Measurements from ENCODE around the gene MNX1. TPM values are rescaled to one million over a fixed set of nuclear protein-coding genes. Genes with fewer than 3 reads are reported as not detected.
A peak's percentile ranks its signal among the peaks of the same experiment; 100 is the strongest.

The MNX1 gene
- total RNA-seq, 4 donors from 2014 or later, result 11.7 to 23.2 (median 13.1) TPM

DNA sequence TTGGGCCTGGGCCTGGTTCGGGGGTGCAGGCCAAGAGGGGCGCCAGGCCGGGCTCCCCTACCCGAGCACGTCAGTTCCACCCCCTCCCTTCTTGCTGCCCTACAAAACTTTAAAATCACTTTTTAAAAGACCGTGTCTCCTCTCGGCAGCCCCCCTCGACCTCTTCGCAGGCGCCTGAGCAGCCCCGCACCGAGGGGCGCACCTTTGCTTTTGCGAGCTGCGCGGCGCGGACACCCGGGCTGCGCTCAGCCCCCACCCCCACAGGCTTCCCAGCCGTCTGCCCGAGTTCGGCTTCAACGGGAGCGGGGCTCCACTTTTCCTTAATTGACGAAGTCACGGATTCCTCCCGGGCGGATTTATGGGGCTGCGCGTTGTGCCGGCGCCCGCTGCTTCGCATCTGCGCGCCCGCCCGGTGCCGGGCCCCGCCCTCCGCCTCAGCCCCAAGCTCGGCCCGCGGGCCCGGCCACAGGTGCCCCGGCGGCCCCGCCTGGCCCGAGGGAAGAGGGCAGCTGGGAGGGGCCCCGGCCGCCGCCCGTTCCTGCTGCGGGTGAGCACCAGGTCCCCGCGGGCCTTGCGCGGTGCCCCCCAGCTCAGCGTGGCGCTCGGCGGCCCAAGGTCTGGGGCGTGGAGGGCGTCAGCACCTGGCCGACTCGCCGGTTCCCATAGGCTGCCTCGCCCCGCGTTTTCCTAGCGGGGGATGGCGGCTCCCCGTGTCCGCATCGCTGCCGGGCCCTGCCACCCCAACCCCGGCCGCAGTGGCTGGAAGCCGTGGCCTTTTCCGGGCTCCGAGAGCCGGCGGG, 10.8 kb upstream of the MNX1 start:
- H3K36me3 ChIP-seq, result no peaks in the 10 kb centered on the region
- H3K27ac ChIP-seq, result no peak overlapping the region
- intact Hi-C loops (cut with DNase I; ENCODE audit: low total_unique reads) (no loop called here), in situ Hi-C loops (cut with MboI; ENCODE audit: low pct_ligation_motif_present in 1 of 4, low pct_unique_long_range_greater_than_20kb in 1 of 4, low sequenced_read_pairs in 3 of 4) (no loop called here)
- 6% methylated on average over 31 of the region's 84 CpGs; no CpG with 5 or more reads in 1 of the 2 donors for WGBS, 2 donors (ENCODE audit: low coverage in 1 of 2)
- H3K27me3 ChIP-seq, result peaks cover 100% of the 10 kb centered on the region
- peak overlapping the region in 2 of 4 donors; percentile 20 to 42 for H3K4me3 ChIP-seq
- DNase-seq, result no peak
- no peak for TF ChIP-seq POLR2AphosphoS5 (IDR thresholded peaks at IDR 0.05)
- no peak for TF ChIP-seq EP300 (IDR thresholded peaks at IDR 0.05; ENCODE audit: low read depth)
- no peak for TF ChIP-seq CTCF (IDR thresholded peaks at IDR 0.05)
- no peak for TF ChIP-seq POLR2A (IDR thresholded peaks at IDR 0.05)
- H3K9me3 ChIP-seq, result no peaks in the 10 kb centered on the region
- H3K4me1 ChIP-seq, result peaks cover 15 to 51% (median 32%) of the 10 kb centered on the region in 4 donors

GRCh38 chr7:157020514-157021070, 10.1 kb upstream of the MNX1 start:
- Histone ChIP-seq H3K27me3 (peaks cover 100% of the 10 kb centered on the region), H3K4me1 (peaks cover 15 to 51% (median 32%) of the 10 kb centered on the region in 4 donors), H3K36me3 (no peaks in the 10 kb centered on the region), H3K27ac (no peak overlapping the region), H3K4me3 (peak overlapping the region in 2 of 4 donors; percentile 20 to 42), H3K9me3 (no peaks in the 10 kb centered on the region)
- no peak for TF ChIP-seq POLR2A (IDR thresholded peaks at IDR 0.05)
- no peak for TF ChIP-seq EP300 (IDR thresholded peaks at IDR 0.05; ENCODE audit: low read depth)
- TF ChIP-seq CTCF (IDR thresholded peaks at IDR 0.05), result no peak
- TF ChIP-seq POLR2AphosphoS5 (IDR thresholded peaks at IDR 0.05), result no peak
- intact Hi-C loops (cut with DNase I; ENCODE audit: low total_unique reads), result no loop called here
- 5 to 7% methylated on average over 13 to 18 of the region's 38 CpGs for WGBS, 2 donors (ENCODE audit: low coverage in 1 of 2)
- DNase-seq, result no peak
- in situ Hi-C loops (cut with MboI; ENCODE audit: low pct_ligation_motif_present in 1 of 4, low pct_unique_long_range_greater_than_20kb in 1 of 4, low sequenced_read_pairs in 3 of 4), result no loop called here

- peaks cover 15 to 51% (median 32%) of the 10 kb centered on the region in 4 donors for H3K4me1 ChIP-seq
- intact Hi-C loops (cut with DNase I; ENCODE audit: low total_unique reads) (no loop called here), in situ Hi-C loops (cut with MboI; ENCODE audit: low pct_ligation_motif_present in 1 of 4, low pct_unique_long_range_greater_than_20kb in 1 of 4, low sequenced_read_pairs in 3 of 4) (no loop called here)
- H3K4me3 ChIP-seq, result no peak overlapping the region
- DNase-seq, result no peak
- no peak overlapping the region for H3K27ac ChIP-seq
- peaks cover 100% of the 10 kb centered on the region for H3K27me3 ChIP-seq
- H3K36me3 ChIP-seq, result no peaks in the 10 kb centered on the region
- 14 to 25% methylated on average over 7 to 25 of the region's 25 CpGs for WGBS, 2 donors (ENCODE audit: low coverage in 1 of 2)
- TF ChIP-seq CTCF (IDR thresholded peaks at IDR 0.05) (no peak), POLR2AphosphoS5 (IDR thresholded peaks at IDR 0.05) (peak in 1 of 3 donors; percentile 24)
- no peaks in the 10 kb centered on the region for H3K9me3 ChIP-seq
These were observed 9.4 kb upstream of the MNX1 start for GRCh38 chr7:157019718-157020451.

DNA sequence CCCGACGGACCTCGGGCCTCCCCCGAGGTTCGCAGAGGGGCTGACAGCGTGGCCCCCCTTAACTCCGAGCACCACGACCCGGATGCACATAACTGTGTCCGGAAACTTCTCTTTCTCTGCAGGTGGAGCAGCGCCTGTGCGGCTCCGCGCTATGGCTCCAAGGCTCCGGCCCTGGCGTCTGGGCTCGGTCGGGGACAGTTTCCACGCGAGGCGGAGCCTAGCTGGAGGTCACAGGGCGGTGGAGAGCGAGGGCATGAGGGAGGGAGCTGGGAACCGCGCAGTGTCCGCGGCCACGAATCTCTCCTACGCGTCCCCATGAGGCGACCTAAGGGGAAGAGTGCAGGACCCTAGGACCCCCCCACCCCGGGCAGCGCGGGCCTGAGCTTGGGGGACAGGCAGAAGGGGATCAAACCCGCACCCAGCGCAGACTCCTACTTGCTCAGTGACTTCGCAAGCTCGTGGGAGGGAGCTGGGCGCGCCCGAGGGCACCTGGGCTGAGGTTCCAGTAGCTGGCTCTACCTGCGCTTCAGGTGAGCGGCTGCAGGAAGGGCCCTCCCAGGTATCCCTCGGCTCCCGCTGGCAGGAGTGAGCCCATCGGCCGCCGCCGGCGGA, 8.6 kb upstream of the MNX1 start:
- Histone ChIP-seq H3K4me1 (peaks cover 15 to 54% (median 32%) of the 10 kb centered on the region in 4 donors), H3K27ac (no peak overlapping the region), H3K4me3 (peak overlapping the region in 2 of 4 donors; percentile 10 to 32), H3K9me3 (no peaks in the 10 kb centered on the region), H3K27me3 (peaks cover 100% of the 10 kb centered on the region), H3K36me3 (no peaks in the 10 kb centered on the region)
- in situ Hi-C loops (cut with MboI; ENCODE audit: low pct_ligation_motif_present in 1 of 4, low pct_unique_long_range_greater_than_20kb in 1 of 4, low sequenced_read_pairs in 3 of 4) (no loop called here), intact Hi-C loops (cut with DNase I; ENCODE audit: low total_unique reads) (no loop called here)
- TF ChIP-seq CTCF (IDR thresholded peaks at IDR 0.05) (no peak), EP300 (IDR thresholded peaks at IDR 0.05; ENCODE audit: low read depth) (no peak), POLR2AphosphoS5 (IDR thresholded peaks at IDR 0.05) (no peak), POLR2A (IDR thresholded peaks at IDR 0.05) (no peak)
- DNase-seq, result no peak
- WGBS, 2 donors (ENCODE audit: low coverage in 1 of 2), result 6% methylated on average over 44 of the region's 50 CpGs; no CpG with 5 or more reads in 1 of the 2 donors
